Glomerular visceral epithelial cell (primary cell): ENCODE results near the gene NIPSNAP2.
"Not testable (repeated sequence)": the region's sequence is repeated elsewhere in the genome, so short reads cannot be mapped to it uniquely, and the experiment has no call there.

Source experiments
- DNase-seq: peaks from one replicate; pipeline ENCODE4 v3.0.0-alpha.2; 2016; ENCODE audit errors: extremely low spot score

Gene NIPSNAP2

DNA sequence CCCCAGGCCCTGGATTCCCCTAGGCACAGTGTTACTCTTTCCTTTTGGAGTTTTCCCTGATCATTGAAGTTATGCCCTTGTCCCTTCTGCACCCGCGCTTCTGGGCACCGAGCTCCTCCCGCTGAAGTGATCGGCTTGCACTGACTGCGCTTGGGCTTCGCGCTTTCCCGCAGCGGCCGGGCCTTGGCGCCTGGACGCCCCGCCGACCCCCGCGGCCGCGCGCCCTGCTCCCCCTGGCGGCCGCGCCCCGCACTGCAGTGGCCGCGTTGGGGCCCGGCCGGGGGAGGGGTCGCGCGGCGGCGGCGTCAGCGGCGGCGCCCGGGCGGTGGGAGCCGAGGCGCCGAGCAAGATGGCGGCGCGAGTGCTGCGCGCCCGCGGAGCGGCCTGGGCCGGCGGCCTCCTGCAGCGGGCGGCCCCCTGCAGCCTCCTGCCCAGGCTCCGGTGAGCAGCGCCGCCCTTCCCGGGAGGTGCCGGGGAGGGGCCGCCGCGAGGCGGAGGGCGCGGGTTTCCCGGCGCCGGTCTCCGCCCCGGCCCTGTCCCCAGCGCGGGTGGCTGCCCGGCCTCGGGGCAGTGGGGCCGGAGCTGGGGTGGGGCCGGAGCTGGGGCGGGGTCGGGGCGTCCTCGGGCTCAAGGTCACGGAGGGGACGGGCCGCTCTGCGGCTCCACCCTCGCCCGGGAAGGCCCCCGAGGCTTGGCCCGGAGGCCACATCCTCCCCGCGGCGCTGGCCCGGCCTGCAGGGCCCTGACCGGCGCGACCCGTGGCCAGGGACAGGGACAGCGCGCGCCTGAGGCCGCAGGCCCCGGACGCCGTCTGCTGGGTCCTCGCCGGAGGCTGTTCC, at the start of gene NIPSNAP2:
Gene NIPSNAP2, plus strand, starts transcription at position 325 of the 839 bp plus-strand sequence. Its CDS starts 25 bp downstream, at position 350.
- DNase-seq, result peak; percentile 81

DNA sequence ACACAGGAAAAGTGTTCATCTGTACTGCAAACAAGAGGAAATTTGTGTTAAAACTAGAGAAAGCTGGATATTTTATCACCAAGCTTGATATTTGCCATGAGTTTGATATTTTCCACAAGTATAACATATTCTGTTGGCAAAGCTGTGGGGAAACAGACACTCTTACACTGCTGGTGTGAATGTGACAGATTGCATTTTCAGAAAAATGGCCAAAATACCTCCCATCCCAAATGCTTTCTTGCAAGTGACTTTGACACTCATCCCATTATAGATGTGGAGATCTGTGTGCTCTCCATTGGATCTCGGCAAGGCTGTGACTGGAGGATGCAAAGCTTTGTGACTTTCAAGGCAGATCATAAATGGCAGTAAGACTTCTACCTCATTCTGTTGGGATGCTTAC, 46.6 kb upstream of the NIPSNAP2 start:
- no peak for DNase-seq

DNA sequence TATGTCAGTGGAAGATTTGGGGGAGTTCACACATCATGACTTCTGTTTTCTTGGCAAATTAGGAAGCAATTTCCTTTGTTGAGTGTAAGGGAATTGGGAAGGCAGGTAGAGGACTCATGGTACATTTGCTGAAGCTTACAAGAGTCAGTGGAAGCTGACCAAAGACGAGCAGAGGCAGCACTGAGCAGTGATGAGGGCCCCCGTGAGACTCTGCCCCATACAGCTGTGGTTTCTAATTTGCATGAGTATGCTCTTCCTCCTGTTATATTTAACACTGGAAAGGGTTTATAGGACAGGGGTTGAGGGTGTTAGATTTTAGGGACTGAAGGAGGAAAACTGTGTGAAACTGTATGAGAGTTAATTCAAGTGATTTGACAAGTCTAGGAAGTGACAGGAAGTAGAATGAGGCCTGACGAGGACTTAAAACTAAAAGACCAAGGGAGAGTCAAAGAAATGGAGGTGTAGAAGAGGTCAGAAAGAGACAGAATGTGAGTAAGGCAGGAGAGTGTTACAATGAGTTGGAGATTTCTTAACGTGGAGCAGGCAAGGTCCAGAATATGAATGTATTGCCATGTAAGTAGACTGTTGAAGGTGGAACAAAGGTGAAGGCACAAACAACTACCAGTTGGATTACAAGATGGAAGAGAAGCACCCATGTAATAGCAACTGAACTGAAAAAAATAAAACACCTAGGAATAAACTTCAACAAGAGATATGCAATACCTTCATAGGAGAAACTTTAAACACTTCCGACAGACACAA, 36.2 kb upstream of the NIPSNAP2 start:
- no peak for DNase-seq

DNA sequence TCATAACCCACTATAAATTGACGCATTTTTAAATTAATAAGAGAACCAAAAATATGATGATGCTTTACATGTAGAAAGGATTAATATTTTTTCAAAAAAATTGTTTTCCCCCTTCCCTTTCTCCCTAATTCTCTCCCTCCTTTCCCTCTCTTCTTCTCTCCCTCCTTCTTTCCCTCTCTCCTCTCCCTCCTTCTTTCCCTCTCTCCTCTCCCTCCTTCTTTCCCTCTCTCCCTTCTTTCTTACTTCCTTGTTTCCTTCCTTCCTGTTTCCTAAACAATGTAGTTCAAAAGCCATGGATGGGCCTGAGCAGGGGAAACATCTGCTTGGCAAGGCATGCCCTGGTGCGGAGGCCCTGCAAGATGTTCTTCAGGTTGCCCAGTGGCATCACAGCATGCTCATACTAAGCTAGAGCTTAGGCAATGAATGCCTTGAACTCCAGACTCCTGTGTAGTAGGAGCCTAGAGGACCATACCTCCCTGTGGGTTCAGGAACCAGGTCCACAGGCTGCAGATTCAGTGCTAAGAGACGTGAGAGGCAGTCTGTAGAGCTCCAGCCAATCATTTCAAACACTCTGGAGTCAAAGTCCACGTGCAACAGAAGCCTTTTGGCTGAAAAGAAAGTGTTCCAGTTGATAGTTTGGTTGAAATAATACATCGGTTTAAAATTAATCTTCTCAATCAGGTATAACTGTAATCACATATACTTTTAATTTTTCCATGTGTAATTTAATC, 32.8 kb upstream of the NIPSNAP2 start:
- DNase-seq, result no peak

DNA sequence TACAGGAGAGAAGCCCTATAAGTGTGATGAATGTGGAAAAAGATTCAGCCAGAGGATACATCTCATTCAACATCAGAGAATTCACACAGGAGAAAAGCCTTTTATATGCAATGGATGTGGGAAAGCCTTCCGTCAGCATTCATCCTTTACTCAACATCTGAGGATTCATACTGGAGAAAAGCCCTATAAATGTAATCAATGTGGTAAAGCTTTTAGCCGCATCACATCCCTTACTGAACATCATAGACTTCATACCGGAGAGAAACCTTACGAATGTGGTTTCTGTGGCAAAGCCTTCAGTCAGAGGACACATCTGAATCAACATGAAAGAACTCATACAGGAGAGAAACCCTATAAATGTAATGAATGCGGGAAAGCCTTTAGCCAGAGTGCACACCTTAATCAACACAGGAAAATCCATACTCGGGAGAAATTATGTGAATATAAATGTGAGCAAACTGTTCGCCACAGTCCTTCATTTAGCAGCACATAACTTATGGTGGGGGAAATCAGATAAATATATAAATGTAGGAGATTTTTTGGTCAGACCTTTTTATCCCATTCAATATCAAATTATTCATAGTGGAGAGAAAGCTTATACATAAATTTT, 24.8 kb upstream of the NIPSNAP2 start:
- DNase-seq, result no peak

DNA sequence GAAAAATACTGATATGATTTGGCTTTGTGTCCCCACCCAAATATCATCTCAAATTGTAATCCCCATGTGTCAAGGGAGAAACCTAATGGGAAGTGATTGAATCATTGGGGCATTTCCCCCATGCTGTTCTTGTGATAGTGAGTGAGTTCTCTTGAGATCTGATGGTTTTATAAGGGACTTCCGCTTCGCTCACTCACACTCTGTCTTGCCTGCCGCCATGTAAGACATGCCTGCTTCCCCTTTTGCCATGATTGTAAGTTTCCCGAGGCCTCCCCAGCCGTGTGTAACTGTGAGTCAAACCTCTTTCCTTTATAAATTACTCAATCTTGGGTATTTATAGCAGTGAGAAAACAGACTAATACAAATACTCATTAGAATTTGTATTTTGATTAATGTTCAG, 17.8 kb upstream of the NIPSNAP2 start:
- DNase-seq, result no peak

DNA sequence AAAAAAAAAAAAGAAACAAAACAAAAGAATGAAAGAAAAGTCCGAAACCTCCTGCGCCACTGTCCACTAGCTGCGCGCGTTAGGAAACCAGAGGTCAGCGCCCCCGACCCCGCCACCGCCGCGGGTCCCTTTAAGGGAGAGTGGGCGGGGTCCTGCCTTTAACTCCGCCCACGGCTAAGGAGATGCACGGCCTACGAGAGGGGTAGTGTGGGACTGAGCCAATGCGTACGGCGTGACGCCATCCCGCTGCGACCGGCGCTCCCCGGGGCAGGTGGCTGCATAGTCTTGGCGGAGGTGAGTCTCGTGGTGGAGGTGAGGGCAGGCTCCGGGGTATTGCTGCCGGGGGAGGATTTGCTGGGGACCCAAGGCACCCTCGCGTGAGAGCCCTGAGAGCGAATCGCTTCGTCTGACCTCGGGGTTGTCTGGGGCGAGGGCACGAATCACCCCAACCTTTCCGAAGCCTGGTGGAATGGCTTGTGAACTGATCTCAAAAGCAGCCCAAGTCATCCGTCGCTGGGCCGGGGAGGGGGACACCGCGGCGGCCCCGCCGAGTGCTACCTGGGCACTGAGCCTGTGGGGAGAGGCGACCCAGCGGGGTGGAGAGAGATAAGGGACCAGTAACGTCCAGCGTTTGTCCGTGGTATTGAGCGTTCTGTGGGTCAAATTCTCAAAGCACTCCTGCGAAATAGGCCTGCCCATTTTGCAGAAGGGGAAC, 12.6 kb upstream of the NIPSNAP2 start, which contains the start of gene MRPS17:
Gene MRPS17, plus strand, starts transcription at position 241 of the 715 bp plus-strand sequence. CDS start 1,319 bp downstream, outside the sequence.
- peak; percentile 83 for DNase-seq

DNA sequence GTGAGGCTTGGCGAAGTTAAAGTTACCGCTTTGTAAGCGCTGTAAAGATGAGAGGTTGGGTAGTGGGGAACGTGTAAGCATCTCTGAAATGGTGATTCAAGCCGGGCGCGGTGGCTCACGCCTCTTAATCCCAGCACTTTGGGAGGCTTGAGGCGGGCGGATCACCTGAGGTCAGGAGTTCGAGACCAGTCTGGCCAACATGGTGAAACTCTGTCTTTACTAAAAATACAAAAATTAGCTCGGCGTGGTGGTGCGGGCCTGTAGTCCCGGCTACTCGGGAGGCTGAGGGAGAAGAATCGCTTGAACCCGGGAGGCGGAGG, 12.1 kb upstream of the NIPSNAP2 start:
- DNase-seq, result not testable (repeated sequence)

DNA sequence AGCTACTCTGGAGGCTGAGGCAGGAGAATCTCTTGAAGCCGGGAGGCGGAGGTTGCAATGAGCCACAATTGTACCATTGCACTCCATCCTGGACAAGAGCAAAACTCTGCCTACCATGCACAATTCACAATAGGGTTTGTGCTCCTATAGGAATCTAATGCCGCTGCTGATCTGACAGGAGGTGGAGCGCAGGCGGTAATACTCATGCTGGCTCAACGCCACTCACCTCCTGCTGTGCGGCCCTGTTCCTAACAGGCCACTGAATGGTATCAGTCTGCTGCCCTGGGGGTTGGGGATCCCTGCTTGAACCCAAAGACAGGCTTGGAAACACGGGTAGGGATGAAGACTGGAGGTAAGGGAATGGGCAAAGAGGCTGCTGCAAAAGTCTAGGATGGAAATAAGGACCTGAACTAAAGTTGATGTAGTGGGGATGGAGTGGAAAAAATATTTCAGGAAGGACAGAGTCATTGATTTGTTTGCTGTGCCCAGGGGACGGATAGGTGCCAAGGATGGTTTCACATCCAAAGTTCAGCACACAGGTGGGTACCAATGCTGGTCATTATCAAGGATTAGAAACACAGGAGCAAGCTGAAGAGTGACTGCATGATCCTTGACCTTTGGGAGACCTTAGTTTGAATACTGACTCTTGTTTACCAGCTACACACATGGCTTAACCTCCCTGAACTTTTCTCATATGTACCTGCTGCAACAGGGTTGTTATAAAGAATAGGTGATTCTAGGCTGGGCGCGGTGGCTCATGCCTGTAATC, 10.5 kb upstream of the NIPSNAP2 start:
- DNase-seq, result no peak

DNA sequence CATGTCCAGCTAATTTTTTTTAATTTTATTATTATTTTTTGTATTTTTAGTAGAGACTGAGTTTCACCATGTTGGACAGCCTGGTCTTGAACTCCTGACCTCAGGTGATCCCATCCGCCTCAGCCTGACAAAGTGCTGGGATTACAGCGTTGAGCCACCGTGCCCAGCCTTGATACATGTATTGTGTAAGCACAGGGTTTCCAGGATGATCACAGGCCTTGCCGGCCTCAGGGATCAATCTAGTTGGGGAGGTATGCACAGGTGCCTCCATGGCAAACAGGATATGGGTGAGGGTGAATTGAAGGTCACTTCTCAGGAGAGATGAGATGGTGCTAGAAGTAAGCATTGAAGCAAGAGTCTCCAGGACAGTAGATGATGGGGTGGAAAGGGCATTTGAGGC, 7.2 kb upstream of the NIPSNAP2 start:
- no peak for DNase-seq

DNA sequence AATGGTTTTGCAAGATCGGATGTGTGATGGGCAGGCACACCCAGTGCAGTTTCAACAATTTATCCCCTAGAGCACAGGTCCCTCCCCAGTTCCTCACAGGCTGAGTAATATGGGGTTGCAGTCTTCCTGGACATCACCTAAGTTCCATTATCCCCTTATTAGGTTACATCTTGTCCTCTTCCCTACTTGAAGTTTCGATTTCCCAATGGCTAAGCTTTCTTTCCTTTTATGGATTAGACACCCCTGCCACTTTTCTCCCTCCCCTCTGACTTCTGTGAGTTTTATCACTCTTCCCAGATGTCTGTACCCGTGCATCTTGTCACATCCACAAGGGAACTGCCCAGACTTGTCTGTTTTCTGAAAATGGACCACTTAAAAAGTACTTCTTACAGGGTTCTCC, 2.4 kb upstream of the NIPSNAP2 start:
- no peak for DNase-seq

DNA sequence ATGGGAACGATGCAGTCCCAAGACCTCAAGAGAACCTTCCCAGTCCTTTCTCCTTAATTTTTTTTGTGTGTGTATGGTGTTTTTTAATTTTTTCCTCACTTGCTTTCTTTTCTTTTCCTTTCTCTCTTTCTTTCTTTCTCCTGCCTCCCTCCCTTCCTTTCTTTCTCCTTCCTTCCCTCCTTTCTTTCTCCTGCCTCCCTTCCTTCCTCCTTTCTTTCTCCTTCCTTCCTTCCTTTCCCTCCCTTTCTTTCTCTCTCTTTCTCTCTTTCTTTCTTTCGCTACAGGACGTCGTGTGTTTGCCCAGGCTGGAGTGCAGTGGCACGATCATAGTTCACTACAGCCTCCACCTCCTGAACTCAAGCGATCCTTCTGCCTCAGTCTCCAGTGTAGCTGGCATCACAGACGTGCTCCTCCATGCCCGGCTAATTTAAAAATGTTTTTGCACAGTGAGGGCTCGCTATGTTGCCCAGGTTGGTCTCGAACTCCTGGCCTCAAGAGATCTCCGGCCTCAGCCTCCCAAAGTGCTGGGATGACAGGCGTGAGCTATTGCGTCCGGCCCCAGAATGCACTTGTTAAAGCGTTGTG, 709 bp upstream of the NIPSNAP2 start:
- no peak for DNase-seq

DNA sequence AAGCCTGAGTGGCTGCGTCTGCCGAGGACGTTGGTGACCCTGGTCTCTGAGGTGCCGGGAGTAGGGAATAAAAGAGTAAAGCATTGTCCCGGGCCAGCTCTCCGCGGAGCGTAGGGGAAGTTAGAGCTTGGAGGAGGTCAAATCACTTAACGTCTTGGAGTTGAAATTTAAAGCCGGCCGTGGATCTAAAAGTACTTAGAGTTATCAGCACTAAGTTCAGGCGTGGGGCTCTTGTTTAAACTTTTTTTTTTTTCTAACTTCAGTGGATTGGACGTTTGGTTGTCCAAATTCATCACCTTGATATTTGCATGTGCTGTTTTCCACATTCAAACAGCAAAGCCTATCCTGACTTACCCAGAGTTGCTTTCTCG, 700 bp downstream of the NIPSNAP2 start:
- no peak for DNase-seq

DNA sequence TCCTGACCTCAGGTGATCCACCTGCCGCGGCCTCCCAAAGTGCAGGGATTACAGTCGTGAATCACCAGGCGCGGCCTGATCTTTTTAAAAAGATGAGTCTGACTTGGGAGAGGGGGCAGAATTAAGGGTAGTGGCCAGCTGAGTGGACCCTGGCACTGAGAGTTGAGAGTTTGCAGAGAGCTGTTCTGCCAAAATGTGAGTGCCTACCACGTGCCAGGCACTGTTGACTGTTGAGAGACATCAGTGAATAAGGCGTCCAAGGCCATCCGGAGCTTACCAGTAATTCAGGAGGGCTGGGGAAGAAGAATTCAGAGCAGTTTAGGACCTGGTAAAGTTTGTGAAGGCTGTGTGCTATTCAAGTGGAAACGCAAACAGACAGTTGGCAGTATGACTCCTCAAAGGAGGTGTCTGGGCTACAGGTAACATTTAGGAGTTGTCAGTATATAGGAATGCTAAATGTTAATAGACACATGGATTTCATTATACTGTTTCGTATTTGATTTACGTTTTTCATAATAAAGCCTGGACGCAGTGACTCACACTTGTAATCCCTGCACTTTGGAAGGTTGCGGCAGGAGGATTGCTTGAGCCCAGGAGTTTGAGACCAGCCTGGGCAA, 1.5 kb downstream of the NIPSNAP2 start:
- DNase-seq, result no peak

DNA sequence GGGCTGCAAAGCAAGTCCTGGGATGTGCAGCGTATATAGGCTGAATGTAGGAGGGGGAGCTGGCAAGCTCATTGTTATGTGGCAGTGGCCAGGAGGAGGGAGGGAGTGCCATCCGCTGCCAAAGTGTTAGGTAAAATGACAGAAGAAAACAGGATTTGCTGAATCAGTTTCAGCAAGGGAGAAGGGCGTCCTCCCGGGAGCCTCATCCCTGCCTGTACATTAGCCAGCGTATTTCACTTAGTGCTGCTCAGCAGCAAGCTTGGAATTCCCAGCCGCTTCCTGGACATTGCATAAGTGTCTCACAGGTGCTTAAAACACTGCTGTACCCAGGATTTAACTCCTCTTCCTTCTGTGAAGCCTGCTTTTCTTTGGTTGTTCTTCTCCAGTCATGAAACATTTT, 2.5 kb downstream of the NIPSNAP2 start:
- DNase-seq, result no peak

DNA sequence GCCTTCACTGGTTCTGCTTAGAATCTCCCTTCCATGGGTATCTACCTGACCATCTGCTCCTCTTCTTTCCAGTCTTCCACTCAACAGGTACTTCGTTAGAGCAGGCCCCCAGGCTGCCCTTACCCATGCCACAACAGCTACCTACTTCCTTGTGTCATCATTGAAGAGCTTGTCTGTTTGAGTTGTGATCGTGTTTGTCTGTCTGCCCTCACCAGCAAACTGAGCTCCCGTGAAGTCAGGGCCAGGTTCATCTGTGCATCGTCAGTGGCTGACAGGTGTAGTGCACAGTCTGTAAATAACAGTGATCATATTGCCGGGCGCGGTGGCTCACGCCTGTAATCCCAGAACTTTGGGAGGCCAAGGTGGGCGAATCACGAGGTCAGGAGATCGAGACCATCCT, 5.0 kb downstream of the NIPSNAP2 start:
- DNase-seq, result no peak

DNA sequence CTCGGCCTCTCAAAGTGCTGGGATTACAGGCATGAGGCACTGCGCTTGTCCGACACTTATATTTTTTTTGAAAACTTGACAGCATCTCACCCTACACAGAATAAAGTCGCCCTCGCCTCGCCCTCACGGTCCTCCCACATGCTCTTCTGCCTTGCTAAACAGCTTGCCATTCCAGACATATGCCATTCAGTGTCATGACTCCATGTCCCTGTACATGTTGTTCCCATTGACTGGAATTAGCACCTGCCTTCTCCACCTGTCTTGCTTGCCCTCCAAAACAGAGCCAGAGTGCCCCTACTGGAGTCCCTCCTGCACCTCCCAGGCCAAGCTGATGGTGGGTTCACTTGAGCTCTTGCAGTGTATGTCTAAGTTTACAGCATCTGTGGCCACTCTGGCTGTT, 6.2 kb downstream of the NIPSNAP2 start:
- DNase-seq, result no peak

DNA sequence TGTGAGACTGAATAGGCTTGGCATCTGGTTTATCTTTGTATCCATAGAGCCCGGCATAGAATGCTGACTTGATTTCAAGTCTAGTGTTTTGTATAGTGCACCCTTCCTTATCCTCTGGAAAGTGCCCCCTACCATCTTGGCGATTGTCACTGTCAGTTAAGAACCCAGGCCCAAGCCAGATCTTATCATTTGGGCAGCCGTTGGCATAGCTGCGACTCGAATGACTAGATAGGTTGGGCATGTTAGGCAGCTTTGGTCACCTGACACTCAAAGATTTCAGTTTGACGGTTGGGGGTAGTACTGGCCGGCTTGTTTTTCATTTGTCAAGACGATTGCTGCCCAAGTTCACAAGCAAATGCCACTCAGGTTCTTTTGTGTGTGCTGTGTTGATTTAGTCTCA, 6.6 kb downstream of the NIPSNAP2 start:
- DNase-seq, result no peak

DNA sequence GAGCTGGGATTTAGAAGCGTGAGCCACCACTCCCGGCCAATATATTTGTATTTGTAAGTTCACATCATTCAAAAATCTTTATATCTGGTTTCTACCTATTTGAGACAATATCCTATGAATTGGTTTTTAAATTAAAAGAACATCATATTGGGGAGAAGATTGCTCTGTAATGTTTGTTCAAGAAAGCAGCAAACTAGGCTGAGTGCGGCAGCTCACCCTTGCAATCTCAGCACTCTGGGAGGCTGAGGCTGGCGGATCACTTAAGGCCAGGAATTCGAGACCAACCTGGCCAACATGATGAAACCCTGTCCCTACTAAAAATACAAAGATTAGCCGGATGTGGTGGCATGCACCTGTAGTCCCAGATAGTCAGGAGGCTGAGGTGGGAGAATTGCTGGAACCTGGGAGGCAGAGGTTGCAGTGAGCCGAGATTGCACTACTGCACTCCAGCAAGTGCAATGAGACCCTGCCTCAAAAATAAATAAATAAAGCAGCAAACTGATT, 9.4 kb downstream of the NIPSNAP2 start:
- no peak for DNase-seq
